ENCODE data around the gene ATP11B. TPM values are rescaled to one million over a fixed set of nuclear protein-coding genes. Genes with fewer than 3 reads are reported as not detected.

ATP11B gene
- total RNA-seq, 1 donor from 2014 or later, result 73.9 TPM

DNA sequence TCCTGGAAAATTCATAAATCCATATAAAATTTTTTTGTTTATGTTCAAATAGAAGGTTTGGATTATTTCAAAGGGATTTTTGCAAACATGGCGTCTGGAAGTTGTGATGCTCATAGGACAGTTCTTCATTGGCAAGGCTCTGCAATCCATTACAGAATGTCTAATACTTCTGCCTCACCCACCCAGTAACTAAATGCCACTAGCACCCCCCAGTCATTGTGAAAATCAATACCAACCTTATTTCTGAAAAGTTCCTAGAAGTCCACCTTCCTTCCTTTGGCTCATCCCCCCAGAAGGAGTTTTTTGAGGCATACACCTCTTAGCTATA, 17.9 kb downstream of the ATP11B start:
- peaks cover 43% of the 10 kb centered on the region for H3K4me1 Mint-ChIP-seq
- H3K27me3 Mint-ChIP-seq (ENCODE audit: low read depth), result no peaks in the 10 kb centered on the region

DNA sequence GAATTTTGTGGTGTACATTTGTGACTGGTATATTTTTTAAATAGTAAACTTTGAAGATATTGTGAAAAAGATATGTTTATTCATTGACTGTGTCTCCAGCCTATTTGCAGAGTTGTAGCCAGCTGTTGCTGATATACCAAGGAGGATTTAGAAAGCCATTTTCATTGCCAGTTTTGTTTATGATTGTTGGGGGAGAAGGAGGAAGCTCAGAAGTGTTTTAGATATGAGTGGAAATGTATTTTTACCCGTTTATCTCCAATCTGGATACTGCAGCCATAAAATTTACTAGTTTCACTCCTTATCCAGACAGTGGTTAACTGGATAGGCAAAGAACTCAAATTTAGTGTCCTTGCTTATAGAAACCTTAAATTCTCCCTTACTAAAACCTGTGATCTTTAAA, 18.8 kb downstream of the ATP11B start:
- Mint-ChIP-seq H3K4me1 (peaks cover 40% of the 10 kb centered on the region), H3K36me3 (no peaks in the 10 kb centered on the region), H3K9me3 (no peaks in the 10 kb centered on the region), H3K27ac (peak overlapping the region; percentile 35), H3K4me3 (no peak overlapping the region), H3K27me3 (ENCODE audit: low read depth) (no peaks in the 10 kb centered on the region)
- DNase-seq (ENCODE audit: low spot score in 2 of 2, unreplicated experiment in 2 of 2), result no peak
- TF ChIP-seq, protein P1, sequence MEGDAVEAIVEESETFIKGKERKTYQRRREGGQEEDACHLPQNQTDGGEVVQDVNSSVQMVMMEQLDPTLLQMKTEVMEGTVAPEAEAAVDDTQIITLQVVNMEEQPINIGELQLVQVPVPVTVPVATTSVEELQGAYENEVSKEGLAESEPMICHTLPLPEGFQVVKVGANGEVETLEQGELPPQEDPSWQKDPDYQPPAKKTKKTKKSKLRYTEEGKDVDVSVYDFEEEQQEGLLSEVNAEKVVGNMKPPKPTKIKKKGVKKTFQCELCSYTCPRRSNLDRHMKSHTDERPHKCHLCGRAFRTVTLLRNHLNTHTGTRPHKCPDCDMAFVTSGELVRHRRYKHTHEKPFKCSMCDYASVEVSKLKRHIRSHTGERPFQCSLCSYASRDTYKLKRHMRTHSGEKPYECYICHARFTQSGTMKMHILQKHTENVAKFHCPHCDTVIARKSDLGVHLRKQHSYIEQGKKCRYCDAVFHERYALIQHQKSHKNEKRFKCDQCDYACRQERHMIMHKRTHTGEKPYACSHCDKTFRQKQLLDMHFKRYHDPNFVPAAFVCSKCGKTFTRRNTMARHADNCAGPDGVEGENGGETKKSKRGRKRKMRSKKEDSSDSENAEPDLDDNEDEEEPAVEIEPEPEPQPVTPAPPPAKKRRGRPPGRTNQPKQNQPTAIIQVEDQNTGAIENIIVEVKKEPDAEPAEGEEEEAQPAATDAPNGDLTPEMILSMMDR (IDR thresholded peaks at IDR 0.05; ENCODE audit: unreplicated experiment), result no peak

More for the DNA sequence above, 17.9 kb downstream of the ATP11B start:
- no peak for DNase-seq (ENCODE audit: low spot score in 2 of 2, unreplicated experiment in 2 of 2)
- Mint-ChIP-seq H3K4me3 (no peak overlapping the region), H3K27ac (no peak overlapping the region), H3K9me3 (no peaks in the 10 kb centered on the region), H3K36me3 (no peaks in the 10 kb centered on the region)
- TF ChIP-seq, protein P1 (IDR thresholded peaks at IDR 0.05; ENCODE audit: unreplicated experiment), result no peak

DNA sequence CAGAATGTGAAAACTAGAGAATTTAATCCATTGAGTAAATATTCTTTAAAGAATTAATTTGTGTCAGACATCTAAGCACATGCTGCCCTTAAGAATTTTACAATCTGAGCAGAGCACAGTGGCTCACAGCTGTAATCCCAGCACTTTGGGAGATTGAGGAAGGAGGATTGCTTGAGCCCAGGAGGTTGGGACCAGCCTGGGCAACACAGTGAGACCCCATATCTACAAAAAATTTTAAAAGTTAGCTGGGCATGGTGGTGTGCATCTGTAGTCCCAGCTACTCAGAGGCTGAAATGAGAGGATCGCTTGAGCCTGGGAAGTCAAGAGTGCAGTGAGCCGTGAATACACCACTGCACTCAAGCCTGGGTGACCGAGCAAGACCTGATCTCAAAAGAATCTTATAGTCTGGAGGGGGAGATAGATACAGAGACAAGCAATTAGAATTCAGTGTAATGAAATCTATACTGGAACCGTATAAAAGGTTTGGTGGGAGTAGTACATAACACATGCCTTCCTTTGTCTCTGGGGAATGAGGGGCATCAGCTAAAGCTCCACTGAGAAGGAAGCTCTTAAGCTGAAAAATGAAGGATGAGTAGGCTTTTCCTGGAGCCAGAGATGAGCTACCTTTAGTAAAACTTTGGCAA, 21.2 kb downstream of the ATP11B start:
- Mint-ChIP-seq H3K4me1 (peaks cover 29% of the 10 kb centered on the region), H3K27ac (peak overlapping the region; percentile 80), H3K27me3 (ENCODE audit: low read depth) (no peaks in the 10 kb centered on the region), H3K4me3 (no peak overlapping the region), H3K9me3 (no peaks in the 10 kb centered on the region), H3K36me3 (no peaks in the 10 kb centered on the region)
- DNase-seq (ENCODE audit: low spot score in 2 of 2, unreplicated experiment in 2 of 2), result no peak
- TF ChIP-seq, protein P1 (IDR thresholded peaks at IDR 0.05; ENCODE audit: unreplicated experiment), result no peak

DNA sequence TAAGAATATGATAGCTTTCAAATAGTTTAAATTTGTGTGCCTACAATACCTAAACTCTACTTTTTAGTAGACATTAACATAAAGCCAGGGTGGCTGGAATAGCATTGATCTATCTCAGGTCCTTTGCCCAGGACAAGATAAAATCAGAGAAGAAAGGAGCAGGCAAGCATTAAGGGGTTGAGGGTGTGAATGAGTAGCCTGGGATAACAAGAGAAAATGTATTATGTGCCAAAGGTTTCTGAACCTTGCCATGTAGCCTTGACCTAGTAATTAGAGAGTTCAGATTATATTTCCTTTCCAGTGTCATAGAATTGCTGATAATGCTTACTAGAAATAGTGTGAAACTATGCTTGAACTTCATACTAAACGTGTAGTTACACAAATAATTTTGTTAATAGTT, 22.9 kb downstream of the ATP11B start:
- Mint-ChIP-seq H3K9me3 (no peaks in the 10 kb centered on the region), H3K27ac (no peak overlapping the region)

DNA sequence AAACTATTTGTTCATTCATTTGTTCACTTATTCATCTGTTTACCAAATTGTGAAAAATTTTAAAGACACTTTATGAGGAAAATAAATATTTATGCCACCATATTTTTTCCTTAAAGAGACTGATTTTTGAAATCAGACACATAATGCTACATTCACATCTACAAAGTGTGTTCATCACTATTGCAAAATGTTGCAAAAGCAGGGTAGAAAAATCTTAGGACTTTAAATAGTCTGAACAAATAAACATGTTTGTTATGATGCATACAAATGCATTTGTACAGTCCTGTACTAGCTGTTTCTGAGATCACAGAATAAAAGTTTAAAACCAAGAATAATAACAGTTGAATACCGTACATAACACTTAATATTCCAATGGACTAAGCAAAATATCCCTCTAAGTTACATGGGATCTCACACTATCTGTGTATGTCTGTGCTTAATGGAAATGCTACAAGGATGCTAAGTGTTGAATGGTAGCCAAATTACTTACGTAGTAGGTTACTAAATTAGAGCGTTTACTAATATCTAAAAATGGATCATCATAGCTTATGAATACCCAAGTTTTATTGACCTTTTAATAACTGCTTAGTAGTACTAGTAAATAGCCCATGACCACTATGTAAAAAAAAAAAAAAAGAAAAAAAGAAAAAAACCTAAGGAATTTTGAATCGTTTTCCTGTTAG, 25.1 kb downstream of the ATP11B start:
- DNase-seq (ENCODE audit: low spot score in 2 of 2, unreplicated experiment in 2 of 2), result no peak
- no peak overlapping the region for H3K27ac Mint-ChIP-seq
- TF ChIP-seq, protein P1 (IDR thresholded peaks at IDR 0.05; ENCODE audit: unreplicated experiment), result no peak
- H3K36me3 Mint-ChIP-seq, result peaks cover 17% of the 10 kb centered on the region
- H3K4me1 Mint-ChIP-seq, result peaks cover 18% of the 10 kb centered on the region
- H3K4me3 Mint-ChIP-seq, result no peak overlapping the region
- H3K27me3 Mint-ChIP-seq (ENCODE audit: low read depth), result no peaks in the 10 kb centered on the region
- no peaks in the 10 kb centered on the region for H3K9me3 Mint-ChIP-seq

More for the DNA sequence above, 22.9 kb downstream of the ATP11B start:
- DNase-seq (ENCODE audit: low spot score in 2 of 2, unreplicated experiment in 2 of 2), result no peak
- Mint-ChIP-seq H3K36me3 (peaks cover under 1% of the 10 kb centered on the region), H3K4me1 (peaks cover 23% of the 10 kb centered on the region), H3K27me3 (ENCODE audit: low read depth) (no peaks in the 10 kb centered on the region), H3K4me3 (no peak overlapping the region)
- TF ChIP-seq, protein P1 (IDR thresholded peaks at IDR 0.05; ENCODE audit: unreplicated experiment), result no peak
